ENCODE data around the gene FBP1. TPM values are rescaled to one million over a fixed set of nuclear protein-coding genes. Genes with fewer than 3 reads are reported as not detected.
A peak's percentile ranks its signal among the peaks of the same experiment; 100 is the strongest.

FBP1 gene
- total RNA-seq, 2 experiments from 2014 or later, result 3.0 to 3.6 TPM

DNA sequence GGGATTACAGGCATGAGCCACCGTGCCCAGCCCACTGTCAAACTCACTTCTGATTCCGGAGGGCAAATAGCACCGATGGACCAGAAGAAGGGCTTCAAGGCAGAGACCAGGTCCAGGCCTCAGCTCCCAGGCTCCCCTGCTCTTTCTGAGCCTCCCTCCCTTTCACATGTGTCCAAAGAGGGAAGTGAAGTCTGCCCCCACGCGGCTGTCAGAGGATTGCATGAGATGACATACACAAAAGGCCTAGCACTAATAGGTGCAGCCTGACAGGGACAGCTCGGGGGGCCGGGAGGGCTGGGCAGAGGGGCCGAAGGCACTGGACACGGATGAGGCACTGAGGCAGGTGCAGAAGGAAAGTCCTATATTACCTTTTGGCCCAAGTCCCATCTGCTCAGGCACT, 16.1 kb downstream of the FBP1 start:
- Mint-ChIP-seq H3K36me3 (ENCODE audit: low read depth) (no peaks in the 10 kb centered on the region), H3K4me1 (ENCODE audit: low read depth) (peaks cover 7% of the 10 kb centered on the region), H3K4me3 (no peak overlapping the region), H3K27ac (no peak overlapping the region), H3K27me3 (peaks cover 15% of the 10 kb centered on the region), H3K9me3 (no peaks in the 10 kb centered on the region)
- Histone ChIP-seq H3K36me3 (ENCODE audit: insufficient read depth, low read length) (no peaks in the 10 kb centered on the region), H3K27ac (ENCODE audit: low read depth in 1 of 2, low read length in 2 of 2) (no peak overlapping the region), H3K4me3 (ENCODE audit: low read length) (no peak overlapping the region), H3K27me3 (ENCODE audit: control insufficient read depth in 1 of 2, insufficient read depth in 2 of 2, low read length in 2 of 2) (peaks cover 0 to 3% of the 10 kb centered on the region in 2 experiments), H3K4me1 (ENCODE audit: insufficient read depth, low read length) (peaks cover 9% of the 10 kb centered on the region), H3K9me3 (ENCODE audit: control insufficient read depth in 1 of 2, insufficient read depth in 1 of 2, low read length in 2 of 2) (no peaks in the 10 kb centered on the region)
- intact Hi-C loops (cut with DNase I, micrococcal nuclease), result no loop called here
- DNase-seq (peak in 2 of 14 experiments; percentile 22 to 33), ATAC-seq (ENCODE audit: poor library complexity) (no peak)
- CTCF ChIA-PET, result no interaction called here
- TF ChIP-seq CTCF (IDR thresholded peaks at IDR 0.05), result no peak
- POLR2A ChIA-PET, result no interaction called here

DNA sequence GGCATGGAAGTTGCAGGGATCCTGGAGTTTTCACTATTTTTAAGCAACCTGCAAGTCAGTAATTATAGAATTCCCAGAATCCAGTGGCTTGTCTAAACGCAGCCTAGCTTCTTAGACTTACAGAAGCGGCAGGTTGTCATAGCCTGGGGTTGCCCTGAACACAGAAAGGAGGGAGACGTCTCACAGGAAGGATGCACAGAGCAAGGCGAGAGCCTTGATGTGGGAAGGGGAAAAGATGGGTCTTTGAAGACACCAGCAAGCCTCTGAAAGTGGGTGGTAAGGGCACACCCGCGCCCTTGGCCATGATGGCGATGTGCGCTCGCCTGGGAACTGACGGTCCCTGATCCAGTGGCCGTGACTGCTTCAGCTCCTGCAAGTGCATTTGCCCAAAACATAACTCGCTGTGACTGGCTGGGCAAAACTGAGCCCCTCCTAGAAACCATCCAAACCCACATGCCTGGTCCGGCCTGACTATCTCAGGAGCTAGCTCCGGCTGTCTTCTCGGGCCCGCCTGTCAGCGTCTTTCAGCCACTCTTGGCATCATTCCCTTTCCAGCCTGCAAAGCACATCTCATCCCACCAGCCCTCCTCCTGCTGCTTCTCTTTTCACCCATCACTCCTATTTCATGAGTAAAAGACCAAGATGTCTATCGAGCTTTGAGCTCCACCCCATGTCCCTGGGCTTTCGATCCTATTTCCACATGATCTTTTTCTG, 17.1 kb downstream of the FBP1 start:
- Histone ChIP-seq H3K27me3 (ENCODE audit: control insufficient read depth in 1 of 2, insufficient read depth in 2 of 2, low read length in 2 of 2) (peaks cover 0 to 3% of the 10 kb centered on the region in 2 experiments), H3K27ac (ENCODE audit: low read depth in 1 of 2, low read length in 2 of 2) (no peak overlapping the region), H3K4me1 (ENCODE audit: insufficient read depth, low read length) (peaks cover 9% of the 10 kb centered on the region), H3K9me3 (ENCODE audit: control insufficient read depth in 1 of 2, insufficient read depth in 1 of 2, low read length in 2 of 2) (no peaks in the 10 kb centered on the region), H3K4me3 (ENCODE audit: low read length) (no peak overlapping the region), H3K36me3 (ENCODE audit: insufficient read depth, low read length) (no peaks in the 10 kb centered on the region)
- Mint-ChIP-seq H3K27me3 (peaks cover 22% of the 10 kb centered on the region), H3K4me1 (ENCODE audit: low read depth) (peaks cover 7% of the 10 kb centered on the region), H3K36me3 (ENCODE audit: low read depth) (no peaks in the 10 kb centered on the region), H3K4me3 (no peak overlapping the region), H3K27ac (no peak overlapping the region), H3K9me3 (no peaks in the 10 kb centered on the region)
- intact Hi-C loops (cut with DNase I, micrococcal nuclease), result no loop called here
- POLR2A ChIA-PET, result no interaction called here
- DNase-seq, result no peak
- ATAC-seq (ENCODE audit: poor library complexity), result no peak
- CTCF ChIA-PET, result no interaction called here
- no peak for TF ChIP-seq CTCF (IDR thresholded peaks at IDR 0.05)

DNA sequence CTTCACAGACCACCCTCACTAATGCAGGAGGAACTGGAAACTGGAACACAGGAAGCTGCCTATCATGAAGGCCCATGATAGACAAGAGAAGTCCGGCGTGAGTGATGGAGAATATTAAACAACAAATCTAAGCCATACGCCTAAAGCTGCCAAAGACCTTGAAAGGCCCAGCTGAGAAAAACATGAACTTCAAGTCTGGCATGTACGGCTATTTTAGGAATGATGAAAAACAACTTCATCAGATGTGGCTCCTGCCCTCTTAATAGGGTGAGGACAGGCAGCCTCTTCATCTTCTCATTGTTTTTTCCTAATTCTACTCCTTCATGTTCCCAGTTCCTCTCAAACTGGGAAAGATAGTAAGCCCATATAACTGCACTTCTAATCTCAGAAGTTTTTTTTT, 20.3 kb downstream of the FBP1 start:
- Mint-ChIP-seq H3K36me3 (ENCODE audit: low read depth) (no peaks in the 10 kb centered on the region), H3K27me3 (peaks cover 26% of the 10 kb centered on the region), H3K9me3 (no peaks in the 10 kb centered on the region), H3K4me3 (no peak overlapping the region), H3K27ac (no peak overlapping the region), H3K4me1 (ENCODE audit: low read depth) (peaks cover 7% of the 10 kb centered on the region)
- Histone ChIP-seq H3K4me3 (ENCODE audit: low read length) (no peak overlapping the region), H3K9me3 (ENCODE audit: control insufficient read depth in 1 of 2, insufficient read depth in 1 of 2, low read length in 2 of 2) (no peaks in the 10 kb centered on the region), H3K4me1 (ENCODE audit: insufficient read depth, low read length) (peaks cover 9% of the 10 kb centered on the region), H3K27ac (ENCODE audit: low read depth in 1 of 2, low read length in 2 of 2) (no peak overlapping the region), H3K27me3 (ENCODE audit: control insufficient read depth in 1 of 2, insufficient read depth in 2 of 2, low read length in 2 of 2) (peaks cover 0 to 3% of the 10 kb centered on the region in 2 experiments), H3K36me3 (ENCODE audit: insufficient read depth, low read length) (no peaks in the 10 kb centered on the region)
- no peak for TF ChIP-seq CTCF (IDR thresholded peaks at IDR 0.05)
- intact Hi-C loops (cut with DNase I, micrococcal nuclease), result no loop called here
- no peak for ATAC-seq (ENCODE audit: poor library complexity)
- no peak for DNase-seq
- ChIA-PET CTCF (no interaction called here), POLR2A (no interaction called here)
